ACC112 (cell line): ENCODE results near the gene ASB16.

Source experiments
- H2AFZ ChIP-seq: fragments of 200-600 bp; sonication (generic); one replicate; pipeline ENCODE4 v1.6.0; 2017; ENCODE audit warnings: antibody characterized with exemption, low read length; ENCODE audit not compliant: unreplicated experiment
- H3K27ac ChIP-seq: fragments of 200-600 bp; sonication (generic); 2 replicates; pipeline ENCODE4 v1.5.1; 2014; ENCODE audit warnings: low read depth, mild to moderate bottlenecking, antibody characterized with exemption, low read length, moderate library complexity
- H3K27me3 ChIP-seq: fragments of 200-600 bp; sonication (generic); 2 replicates; pipeline ENCODE4 v1.6.1; 2014; ENCODE audit warnings: mild to moderate bottlenecking, antibody characterized with exemption, low read length, moderate library complexity, mixed read lengths; ENCODE audit not compliant: insufficient read depth
- H3K36me3 ChIP-seq: fragments of 200-600 bp; sonication (generic); 2 replicates; pipeline ENCODE4 v1.6.1; 2016; ENCODE audit warnings: mild to moderate bottlenecking, antibody characterized with exemption, low read length, moderate library complexity, mixed read lengths; ENCODE audit not compliant: insufficient read depth
- H3K4me1 ChIP-seq: fragments of 200-600 bp; sonication (generic); one replicate; pipeline ENCODE4 v1.6.1; 2016; ENCODE audit warnings: low read length, mixed read lengths; ENCODE audit not compliant: insufficient read depth, unreplicated experiment, control insufficient read depth
- H3K4me3 ChIP-seq: fragments of 200-600 bp; sonication (generic); 2 replicates; pipeline ENCODE4 v1.5.1; 2014; ENCODE audit warnings: mild to moderate bottlenecking, low read depth, low read length
- H3K79me2 ChIP-seq: fragments of 200-600 bp; sonication (generic); one replicate; pipeline ENCODE4 v1.6.0; 2016; ENCODE audit warnings: low read length; ENCODE audit not compliant: control insufficient read depth, unreplicated experiment, insufficient read depth

ASB16 gene

GRCh38 chr17:44211281-44212265 lies 41.1 kb downstream of the ASB16 start:
- Histone ChIP-seq H3K27me3 (no peaks in the 10 kb centered on the region), H3K4me3 (no peak overlapping the region), H2AFZ (no peak overlapping the region), H3K4me1 (peaks cover 35% of the 10 kb centered on the region), H3K27ac (no peak overlapping the region), H3K36me3 (peaks cover 34% of the 10 kb centered on the region), H3K79me2 (peaks cover 4% of the 10 kb centered on the region)

- Histone ChIP-seq H3K27ac (no peak overlapping the region), H3K4me1 (peaks cover 46% of the 10 kb centered on the region), H3K4me3 (no peak overlapping the region), H2AFZ (no peak overlapping the region), H3K36me3 (peaks cover 37% of the 10 kb centered on the region), H3K27me3 (no peaks in the 10 kb centered on the region), H3K79me2 (peaks cover 16% of the 10 kb centered on the region)
These were observed 42.3 kb downstream of the ASB16 start for GRCh38 chr17:44212507-44213402.

- Histone ChIP-seq H3K27me3 (no peaks in the 10 kb centered on the region), H3K27ac (no peak overlapping the region), H3K79me2 (peaks cover 22% of the 10 kb centered on the region), H2AFZ (no peak overlapping the region), H3K4me3 (no peak overlapping the region), H3K36me3 (peaks cover 37% of the 10 kb centered on the region), H3K4me1 (peaks cover 38% of the 10 kb centered on the region)
These were observed 43.1 kb downstream of the ASB16 start for GRCh38 chr17:44213403-44214229.

GRCh38 chr17:44214230-44214494 lies 43.7 kb downstream of the ASB16 start:
- no peak overlapping the region for H2AFZ ChIP-seq
- no peak overlapping the region for H3K27ac ChIP-seq
- peaks cover 37% of the 10 kb centered on the region for H3K36me3 ChIP-seq
- peaks cover 33% of the 10 kb centered on the region for H3K4me1 ChIP-seq
- H3K79me2 ChIP-seq: peaks cover 22% of the 10 kb centered on the region
- no peak overlapping the region for H3K4me3 ChIP-seq
- H3K27me3 ChIP-seq: no peaks in the 10 kb centered on the region

GRCh38 chr17:44214896-44215295 lies 44.4 kb downstream of the ASB16 start:
- Histone ChIP-seq H3K4me1 (peaks cover 26% of the 10 kb centered on the region), H3K36me3 (peaks cover 30% of the 10 kb centered on the region)

GRCh38 chr17:44216173-44216572 lies 45.7 kb downstream of the ASB16 start:
- Histone ChIP-seq H3K27me3 (no peaks in the 10 kb centered on the region), H3K4me1 (peaks cover 17% of the 10 kb centered on the region), H2AFZ (no peak overlapping the region), H3K27ac (no peak overlapping the region), H3K36me3 (peaks cover 30% of the 10 kb centered on the region), H3K79me2 (peaks cover 28% of the 10 kb centered on the region), H3K4me3 (no peak overlapping the region)

More at GRCh38 chr17:44214896-44215295, 44.4 kb downstream of the ASB16 start:
- Histone ChIP-seq H2AFZ (no peak overlapping the region), H3K27ac (no peak overlapping the region), H3K79me2 (peaks cover 22% of the 10 kb centered on the region), H3K27me3 (no peaks in the 10 kb centered on the region), H3K4me3 (no peak overlapping the region)

GRCh38 chr17:44216694-44217093 lies 46.2 kb downstream of the ASB16 start:
- peaks cover 30% of the 10 kb centered on the region for H3K36me3 ChIP-seq
- H3K27me3 ChIP-seq: no peaks in the 10 kb centered on the region
- H3K79me2 ChIP-seq: peaks cover 28% of the 10 kb centered on the region
- H3K4me3 ChIP-seq: no peak overlapping the region; the same call in 1 of the 2 replicates
- H3K27ac ChIP-seq: no peak overlapping the region
- H3K4me1 ChIP-seq: peaks cover 17% of the 10 kb centered on the region
- H2AFZ ChIP-seq: no peak overlapping the region

- peaks cover 22% of the 10 kb centered on the region for H3K4me1 ChIP-seq
- no peaks in the 10 kb centered on the region for H3K27me3 ChIP-seq
- peaks cover 28% of the 10 kb centered on the region for H3K79me2 ChIP-seq
- H3K27ac ChIP-seq: peak overlapping the region; percentile 31
- H2AFZ ChIP-seq: no peak overlapping the region
- H3K4me3 ChIP-seq: peak overlapping the region; percentile 91
- H3K36me3 ChIP-seq: peaks cover 30% of the 10 kb centered on the region
These were observed 47.3 kb downstream of the ASB16 start for GRCh38 chr17:44217738-44218343.

- Histone ChIP-seq H3K27ac (peak overlapping the region; percentile 86), H2AFZ (no peak overlapping the region), H3K4me3 (peak overlapping the region; percentile 91), H3K4me1 (peaks cover 28% of the 10 kb centered on the region), H3K36me3 (peaks cover 30% of the 10 kb centered on the region), H3K27me3 (no peaks in the 10 kb centered on the region), H3K79me2 (peaks cover 28% of the 10 kb centered on the region)
These were observed 48.0 kb downstream of the ASB16 start for GRCh38 chr17:44218344-44219107.
